ENCODE measurements around the gene HAUS7. TPM values are rescaled to one million over a fixed set of nuclear protein-coding genes. Genes with fewer than 3 reads are reported as not detected.

Gene HAUS7
- total RNA-seq, 1 donor from 2014 or later: 32.5 TPM

- no peak overlapping the region for H3K27ac Mint-ChIP-seq
- H3K4me3 Mint-ChIP-seq: no peak overlapping the region
Observed at GRCh38 chrX:153441296-153441695, 29.1 kb downstream of the HAUS7 start.

GRCh38 chrX:153440556-153441135, 29.7 kb downstream of the HAUS7 start:
- peaks cover 3% of the 10 kb centered on the region for H3K27me3 Mint-ChIP-seq
- peaks cover 4% of the 10 kb centered on the region for H3K9me3 Mint-ChIP-seq
- no peak overlapping the region for H3K4me3 Mint-ChIP-seq
- DNase-seq (ENCODE audit: extremely low spot score, unreplicated experiment): no peak
- no peaks in the 10 kb centered on the region for H3K36me3 Mint-ChIP-seq
- TF ChIP-seq, protein P1, sequence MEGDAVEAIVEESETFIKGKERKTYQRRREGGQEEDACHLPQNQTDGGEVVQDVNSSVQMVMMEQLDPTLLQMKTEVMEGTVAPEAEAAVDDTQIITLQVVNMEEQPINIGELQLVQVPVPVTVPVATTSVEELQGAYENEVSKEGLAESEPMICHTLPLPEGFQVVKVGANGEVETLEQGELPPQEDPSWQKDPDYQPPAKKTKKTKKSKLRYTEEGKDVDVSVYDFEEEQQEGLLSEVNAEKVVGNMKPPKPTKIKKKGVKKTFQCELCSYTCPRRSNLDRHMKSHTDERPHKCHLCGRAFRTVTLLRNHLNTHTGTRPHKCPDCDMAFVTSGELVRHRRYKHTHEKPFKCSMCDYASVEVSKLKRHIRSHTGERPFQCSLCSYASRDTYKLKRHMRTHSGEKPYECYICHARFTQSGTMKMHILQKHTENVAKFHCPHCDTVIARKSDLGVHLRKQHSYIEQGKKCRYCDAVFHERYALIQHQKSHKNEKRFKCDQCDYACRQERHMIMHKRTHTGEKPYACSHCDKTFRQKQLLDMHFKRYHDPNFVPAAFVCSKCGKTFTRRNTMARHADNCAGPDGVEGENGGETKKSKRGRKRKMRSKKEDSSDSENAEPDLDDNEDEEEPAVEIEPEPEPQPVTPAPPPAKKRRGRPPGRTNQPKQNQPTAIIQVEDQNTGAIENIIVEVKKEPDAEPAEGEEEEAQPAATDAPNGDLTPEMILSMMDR (conservative IDR thresholded peaks at IDR 0.05): no peak
- no peaks in the 10 kb centered on the region for H3K4me1 Mint-ChIP-seq (ENCODE audit: unreplicated experiment)
- H3K27ac Mint-ChIP-seq: no peak overlapping the region

More at GRCh38 chrX:153441296-153441695, 29.1 kb downstream of the HAUS7 start:
- peaks cover 4% of the 10 kb centered on the region for H3K9me3 Mint-ChIP-seq
- no peaks in the 10 kb centered on the region for H3K36me3 Mint-ChIP-seq
- DNase-seq (ENCODE audit: extremely low spot score, unreplicated experiment): no peak
- H3K4me1 Mint-ChIP-seq (ENCODE audit: unreplicated experiment): no peaks in the 10 kb centered on the region
- H3K27me3 Mint-ChIP-seq: peaks cover 3% of the 10 kb centered on the region
- TF ChIP-seq, protein P1 (conservative IDR thresholded peaks at IDR 0.05): no peak

GRCh38 chrX:153439977-153440376, 30.4 kb downstream of the HAUS7 start:
- Mint-ChIP-seq H3K9me3 (peaks cover 4% of the 10 kb centered on the region), H3K4me1 (ENCODE audit: unreplicated experiment) (no peaks in the 10 kb centered on the region), H3K27me3 (peaks cover 3% of the 10 kb centered on the region), H3K36me3 (no peaks in the 10 kb centered on the region), H3K4me3 (no peak overlapping the region), H3K27ac (no peak overlapping the region)
- no peak for DNase-seq (ENCODE audit: extremely low spot score, unreplicated experiment)
- TF ChIP-seq, protein P1 (conservative IDR thresholded peaks at IDR 0.05): no peak

DNA sequence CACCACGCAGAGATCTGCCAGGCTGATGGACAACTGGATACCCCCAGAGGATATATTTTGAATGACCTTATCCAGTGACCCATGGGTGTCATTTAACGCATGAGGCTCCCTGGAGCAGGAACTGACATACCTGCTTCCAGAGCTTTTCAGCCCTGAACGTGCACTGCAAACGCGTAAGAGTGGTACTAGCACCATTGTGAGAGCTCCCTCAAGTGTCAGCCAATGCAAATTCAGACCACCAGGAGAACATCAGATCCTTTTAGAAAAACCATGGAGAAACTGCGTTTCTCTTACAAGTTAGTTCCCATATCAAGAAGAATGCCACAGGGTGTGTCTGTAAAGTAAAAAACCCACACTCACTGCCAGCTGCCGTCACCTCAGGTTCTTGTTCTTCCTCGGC, 31.8 kb downstream of the HAUS7 start:
- no peak for DNase-seq (ENCODE audit: extremely low spot score, unreplicated experiment)
- H3K9me3 Mint-ChIP-seq: peaks cover 4% of the 10 kb centered on the region
- peaks cover 3% of the 10 kb centered on the region for H3K27me3 Mint-ChIP-seq
- no peaks in the 10 kb centered on the region for H3K4me1 Mint-ChIP-seq (ENCODE audit: unreplicated experiment)
- H3K27ac Mint-ChIP-seq: no peak overlapping the region
- no peak overlapping the region for H3K4me3 Mint-ChIP-seq
- no peaks in the 10 kb centered on the region for H3K36me3 Mint-ChIP-seq
- TF ChIP-seq, protein P1 (conservative IDR thresholded peaks at IDR 0.05): peak; percentile 47

- peaks cover 4% of the 10 kb centered on the region for H3K9me3 Mint-ChIP-seq
- no peaks in the 10 kb centered on the region for H3K36me3 Mint-ChIP-seq
Observed at GRCh38 chrX:153435845-153436244, 34.5 kb downstream of the HAUS7 start.

More at GRCh38 chrX:153435845-153436244, 34.5 kb downstream of the HAUS7 start:
- Mint-ChIP-seq H3K4me3 (no peak overlapping the region), H3K27ac (no peak overlapping the region), H3K27me3 (peaks cover 3% of the 10 kb centered on the region), H3K4me1 (ENCODE audit: unreplicated experiment) (no peaks in the 10 kb centered on the region)
- DNase-seq (ENCODE audit: extremely low spot score, unreplicated experiment): no peak
- TF ChIP-seq, protein P1 (conservative IDR thresholded peaks at IDR 0.05): no peak

Measured in type B pancreatic cell (in vitro differentiated cells).